Urothelium cell line (cell line): ENCODE measurements around the gene OR10AD1.

Source experiments
- DNase-seq: peaks from one replicate; pipeline ENCODE4 v3.0.0; 2011; ENCODE audit warnings: low spot score, mixed read lengths
- FAIRE-seq: peaks from 2 replicates; lab custom pipeline; 2011; peaks lifted over from hg19 to GRCh38; lab: Jason Lieb, UNC

The OR10AD1 gene

DNA sequence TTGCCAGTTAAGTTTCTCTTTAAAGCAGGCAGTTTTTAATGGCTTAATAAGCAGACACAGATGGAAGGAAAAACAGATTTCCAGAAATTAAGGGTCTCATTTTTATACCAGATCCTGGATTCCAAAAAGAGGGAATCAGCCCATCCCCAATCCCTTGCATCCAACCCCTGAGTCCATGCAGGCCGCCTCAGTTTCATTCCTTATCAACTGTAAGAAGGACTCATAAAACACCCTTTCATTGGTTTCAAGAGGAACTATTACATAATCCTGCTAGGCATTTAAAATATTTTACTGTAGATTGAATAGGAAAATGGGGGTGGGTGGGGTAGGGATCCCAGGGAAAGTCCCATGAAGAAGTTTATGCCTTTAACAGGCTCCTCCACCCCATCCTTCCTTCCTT lies 10.2 kb downstream of the OR10AD1 start:
- DNase-seq (no peak), FAIRE-seq (no peak)

GRCh38 chr12:48191096-48191495 lies 12.0 kb downstream of the OR10AD1 start:
- no peak for FAIRE-seq
- no peak for DNase-seq

DNA sequence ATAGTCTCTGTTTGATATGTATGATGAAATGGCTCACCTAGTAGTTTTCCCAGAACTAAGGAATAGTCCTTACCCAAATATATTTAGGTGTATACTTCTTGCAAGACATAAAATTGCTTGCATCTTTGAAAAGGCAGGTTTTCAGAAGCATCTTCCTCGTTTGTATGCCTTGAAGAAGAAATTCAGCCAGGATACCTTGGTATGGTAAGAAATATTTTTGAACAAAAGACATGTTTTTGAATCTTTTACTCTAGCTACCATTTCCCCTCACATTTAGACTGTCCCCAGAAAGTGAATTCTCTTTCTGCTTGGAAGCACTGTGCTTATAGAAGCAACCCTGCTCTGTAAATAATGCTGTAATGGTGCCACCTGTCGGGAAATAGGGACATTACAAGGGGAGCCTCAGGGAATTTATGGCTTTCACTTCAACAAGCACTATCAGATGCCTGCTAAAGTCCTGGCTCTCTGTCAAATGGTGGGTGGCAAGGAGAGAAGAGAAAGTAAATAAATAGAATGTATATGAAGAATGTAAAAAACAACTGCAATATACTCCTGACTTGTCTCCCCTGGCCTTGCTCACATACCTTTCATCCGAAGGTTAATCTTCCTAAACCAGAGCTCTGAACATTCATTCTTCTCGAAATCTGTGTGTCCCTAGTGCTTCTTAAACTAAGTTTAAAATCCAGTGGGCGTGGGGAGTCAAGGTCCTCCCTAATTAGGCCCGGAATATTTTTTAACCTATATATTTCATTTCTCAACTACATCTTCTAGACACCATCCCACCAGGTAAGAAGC lies 13.6 kb downstream of the OR10AD1 start:
- FAIRE-seq: no peak
- DNase-seq: peak; percentile 52

GRCh38 chr12:48187916-48188695 lies 15.0 kb downstream of the OR10AD1 start:
- DNase-seq: no peak
- FAIRE-seq: no peak

DNA sequence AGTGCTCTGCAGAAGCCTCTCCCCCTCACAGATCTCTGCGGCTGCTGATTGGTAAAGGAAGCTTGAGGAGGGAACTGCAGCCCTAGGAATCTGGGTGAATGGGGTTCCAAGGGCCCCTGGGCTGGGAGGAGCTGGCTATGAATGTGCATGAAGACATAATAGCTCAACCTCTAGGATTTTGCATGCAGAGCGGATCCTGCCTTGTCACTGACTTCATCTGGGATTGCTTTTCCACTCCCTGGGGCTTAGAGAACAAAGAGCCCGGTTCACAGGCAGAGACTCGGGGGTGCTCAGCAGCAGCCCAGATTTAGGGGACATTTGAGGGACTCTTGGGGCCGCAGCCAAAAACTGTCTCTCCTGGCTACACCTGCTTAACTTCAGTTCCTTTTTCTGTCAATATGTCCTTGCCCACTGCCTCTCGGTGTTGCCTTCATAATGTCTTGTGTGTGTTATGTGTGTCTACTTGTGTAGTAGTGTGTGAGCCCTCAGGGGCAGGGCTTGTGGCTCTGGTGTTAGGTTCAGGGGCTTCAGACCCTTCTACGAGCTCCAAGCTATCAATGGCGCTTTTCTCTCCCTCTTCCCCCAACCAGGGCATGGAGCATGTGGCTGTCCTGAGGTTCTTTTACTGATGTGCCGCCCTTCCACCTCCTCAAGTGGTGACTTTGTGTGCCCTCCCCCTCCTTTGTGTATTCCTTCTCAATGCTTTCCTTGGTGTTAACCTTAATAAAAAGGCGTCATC lies 17.7 kb downstream of the OR10AD1 start:
- FAIRE-seq (no peak), DNase-seq (no peak)

DNA sequence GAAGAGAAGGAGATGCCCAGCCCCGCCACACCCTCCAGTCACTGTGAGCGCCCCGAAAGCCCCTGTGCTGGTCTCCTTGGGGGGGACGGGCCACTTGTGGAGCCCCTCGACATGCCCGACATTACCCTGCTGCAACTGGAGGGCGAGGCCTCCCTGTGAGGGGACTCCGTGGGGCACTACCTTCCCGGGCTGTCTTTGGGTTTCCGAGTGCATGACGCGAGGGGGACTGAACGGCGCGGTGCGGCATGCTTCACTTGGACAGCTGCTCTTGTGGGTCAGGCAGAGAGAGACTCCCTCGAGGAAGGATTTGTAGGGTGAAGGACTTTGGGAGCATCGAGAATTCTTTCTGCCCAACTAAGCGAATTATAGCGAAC lies 18.6 kb downstream of the OR10AD1 start:
- DNase-seq: no peak
- no peak for FAIRE-seq

DNA sequence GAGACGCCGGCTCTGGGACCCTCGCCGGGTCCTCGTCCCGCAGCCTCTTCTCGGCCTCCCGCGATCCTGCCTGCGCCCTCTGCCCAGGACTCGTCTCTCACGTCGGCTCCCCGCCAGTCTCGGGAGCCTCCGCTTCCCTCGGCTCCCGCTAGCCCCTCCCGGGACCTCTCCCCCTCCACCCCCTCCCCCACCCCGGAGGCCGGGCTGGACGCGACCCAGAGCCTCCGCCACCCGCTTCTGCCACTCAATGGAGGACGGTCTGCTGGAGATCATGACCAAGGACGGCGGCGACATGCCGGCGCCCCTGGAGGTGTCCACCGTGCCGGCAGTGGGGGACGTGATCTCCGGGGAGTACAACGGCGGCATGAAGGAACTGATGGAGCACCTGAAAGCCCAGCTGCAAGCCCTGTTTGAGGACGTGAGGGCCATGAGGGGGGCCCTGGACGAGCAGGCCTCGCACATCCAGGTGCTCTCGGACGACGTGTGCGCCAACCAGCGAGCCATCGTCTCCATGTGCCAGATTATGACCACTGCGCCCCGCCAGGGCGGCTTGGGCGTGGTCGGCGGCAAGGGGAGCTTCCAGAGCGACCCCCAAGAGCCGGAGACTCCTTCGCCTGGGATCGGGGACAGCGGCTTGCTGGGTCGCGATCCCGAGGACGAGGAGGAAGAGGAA lies 19.1 kb downstream of the OR10AD1 start:
- no peak for DNase-seq
- no peak for FAIRE-seq

DNA sequence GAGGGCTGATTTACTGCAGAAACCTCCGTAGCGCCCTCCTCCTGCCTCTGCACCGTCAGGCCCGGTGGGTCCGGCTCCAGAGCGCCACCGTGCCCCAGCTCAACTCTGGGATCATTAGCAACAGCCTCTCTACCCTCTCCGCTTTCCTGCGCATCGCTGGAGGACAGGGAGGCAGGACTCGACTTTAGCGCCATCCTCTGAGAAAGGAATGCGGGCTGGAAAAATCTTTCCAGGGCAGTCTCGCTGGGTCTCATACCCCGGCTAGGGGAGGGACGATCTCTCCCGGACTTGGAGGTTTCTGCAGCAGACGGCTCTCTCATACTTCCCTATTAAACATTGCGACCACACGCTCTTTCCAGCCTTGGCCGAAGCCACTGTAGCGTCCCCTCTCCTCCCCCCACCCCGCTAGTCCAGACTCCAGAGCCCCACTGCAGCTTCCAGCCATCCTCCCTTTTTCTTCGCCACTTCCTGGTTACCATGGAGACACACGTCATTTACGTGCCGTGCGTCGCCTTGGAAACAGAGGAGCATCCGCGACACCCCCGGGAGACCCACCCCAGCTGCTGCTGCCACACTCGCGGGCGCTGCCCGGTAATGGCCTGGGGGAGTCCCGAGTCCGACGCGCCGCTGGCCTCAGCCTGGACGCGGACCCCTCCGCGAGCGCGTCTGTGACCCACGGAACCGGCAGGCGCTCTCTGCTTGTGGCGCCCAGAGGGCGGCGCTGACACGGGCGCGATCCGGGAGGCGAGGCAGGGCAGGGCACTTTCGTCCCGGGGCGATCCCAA lies 19.8 kb downstream of the OR10AD1 start, which contains the start of gene CCDC184:
TSS of gene CCDC184 (plus strand) at position 554 of the 785 bp plus-strand sequence. CDS start 479 bp downstream, outside the sequence.
- no peak for FAIRE-seq
- DNase-seq: peak; percentile 87

DNA sequence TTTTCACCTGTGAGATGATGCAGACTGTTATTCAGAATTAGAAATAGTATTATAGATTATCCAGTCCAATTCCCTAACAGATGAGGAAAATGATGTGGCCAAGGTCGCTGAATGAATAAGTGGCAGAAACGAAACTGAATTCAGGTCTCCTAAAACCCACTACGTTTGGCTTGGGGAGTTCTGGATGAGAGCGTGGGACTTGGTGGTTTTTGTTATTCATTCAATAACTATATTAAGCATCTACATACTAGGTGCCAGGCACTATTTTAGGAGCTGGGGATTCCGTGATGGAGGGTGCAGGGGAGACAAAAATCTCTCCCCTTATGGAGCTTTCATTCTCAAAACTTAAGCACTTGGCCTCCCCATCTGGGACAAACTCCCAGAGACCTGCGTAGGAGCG lies 20.5 kb downstream of the OR10AD1 start:
- no peak for DNase-seq
- FAIRE-seq: no peak

DNA sequence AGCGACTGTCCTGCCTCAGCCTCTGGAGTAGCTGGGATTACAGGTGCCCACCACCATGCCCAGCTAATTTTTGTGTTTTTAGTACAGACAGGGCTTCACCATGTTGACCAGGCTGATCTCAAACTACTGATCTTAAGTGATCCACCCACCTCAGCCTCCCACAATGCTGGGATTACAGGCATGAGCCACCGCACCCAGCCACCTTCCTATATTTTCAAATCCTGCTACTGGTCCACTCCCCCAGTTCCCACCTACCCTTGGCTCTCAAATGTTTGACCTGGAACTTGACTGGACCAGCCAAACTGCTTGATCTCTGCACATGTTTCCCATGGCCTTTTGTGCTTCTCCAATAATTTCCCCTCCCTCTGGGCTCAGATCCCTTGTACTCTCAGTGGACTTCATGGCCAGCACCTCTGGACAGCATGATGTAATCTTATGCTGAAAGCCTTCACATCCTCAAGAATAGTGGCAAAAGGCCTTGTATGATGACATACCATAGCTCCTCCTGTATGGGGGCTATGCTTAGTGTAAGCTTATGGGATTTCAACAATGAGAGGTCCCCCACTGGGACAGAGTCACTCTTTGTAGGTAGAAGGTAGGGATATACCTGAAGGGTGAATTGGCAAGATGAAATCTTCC lies 22.1 kb downstream of the OR10AD1 start:
- DNase-seq (no peak), FAIRE-seq (no peak)

GRCh38 chr12:48180424-48180823 lies 22.7 kb downstream of the OR10AD1 start:
- DNase-seq: no peak
- no peak for FAIRE-seq

DNA sequence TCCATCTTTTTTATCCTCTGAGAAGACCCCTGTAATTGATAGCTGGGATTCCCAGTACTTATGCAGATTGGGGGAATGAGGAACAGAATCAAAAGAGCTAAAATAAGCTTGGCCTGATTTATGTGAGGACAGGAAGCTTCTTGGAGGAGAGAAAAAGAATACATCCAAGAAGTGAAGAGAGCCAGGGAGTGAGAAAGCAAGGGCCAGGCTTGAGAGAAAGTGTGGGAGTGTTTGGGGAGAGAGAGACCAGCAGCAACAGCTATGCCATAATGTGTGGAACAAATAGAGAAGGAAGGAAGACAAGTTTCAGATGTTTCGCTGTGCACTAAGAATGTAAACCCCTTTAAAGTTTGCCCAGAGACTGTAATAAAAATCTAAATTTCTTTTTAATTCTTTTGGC lies 23.6 kb downstream of the OR10AD1 start:
- FAIRE-seq (no peak), DNase-seq (no peak)

GRCh38 chr12:48177982-48178381 lies 25.1 kb downstream of the OR10AD1 start:
- FAIRE-seq: no peak
- DNase-seq: no peak

- FAIRE-seq (no peak), DNase-seq (no peak)
Observed at GRCh38 chr12:48176417-48176751, 26.7 kb downstream of the OR10AD1 start.

GRCh38 chr12:48175613-48176416 lies 27.3 kb downstream of the OR10AD1 start:
- FAIRE-seq (no peak), DNase-seq (no peak)

DNA sequence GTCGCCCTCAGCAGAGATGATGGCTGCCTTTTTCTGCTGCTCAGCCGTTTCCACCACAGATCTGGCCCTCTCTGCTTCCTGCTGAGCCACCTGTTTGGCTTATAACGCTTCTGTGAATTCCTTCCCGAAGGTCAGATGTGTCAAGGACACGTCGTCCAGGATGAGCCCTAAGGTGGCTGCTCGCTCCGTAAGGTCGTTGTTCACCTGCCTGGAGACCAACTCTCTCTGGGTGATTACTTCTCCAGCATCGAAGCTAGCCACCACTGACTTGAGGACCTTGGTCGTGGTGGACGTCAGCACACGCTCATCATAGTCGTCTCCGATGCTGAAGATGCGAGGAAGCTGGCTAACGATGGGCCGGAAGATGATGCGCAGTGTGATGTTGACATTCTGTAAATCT lies 34.1 kb downstream of the OR10AD1 start:
- FAIRE-seq (no peak), DNase-seq (no peak)

DNA sequence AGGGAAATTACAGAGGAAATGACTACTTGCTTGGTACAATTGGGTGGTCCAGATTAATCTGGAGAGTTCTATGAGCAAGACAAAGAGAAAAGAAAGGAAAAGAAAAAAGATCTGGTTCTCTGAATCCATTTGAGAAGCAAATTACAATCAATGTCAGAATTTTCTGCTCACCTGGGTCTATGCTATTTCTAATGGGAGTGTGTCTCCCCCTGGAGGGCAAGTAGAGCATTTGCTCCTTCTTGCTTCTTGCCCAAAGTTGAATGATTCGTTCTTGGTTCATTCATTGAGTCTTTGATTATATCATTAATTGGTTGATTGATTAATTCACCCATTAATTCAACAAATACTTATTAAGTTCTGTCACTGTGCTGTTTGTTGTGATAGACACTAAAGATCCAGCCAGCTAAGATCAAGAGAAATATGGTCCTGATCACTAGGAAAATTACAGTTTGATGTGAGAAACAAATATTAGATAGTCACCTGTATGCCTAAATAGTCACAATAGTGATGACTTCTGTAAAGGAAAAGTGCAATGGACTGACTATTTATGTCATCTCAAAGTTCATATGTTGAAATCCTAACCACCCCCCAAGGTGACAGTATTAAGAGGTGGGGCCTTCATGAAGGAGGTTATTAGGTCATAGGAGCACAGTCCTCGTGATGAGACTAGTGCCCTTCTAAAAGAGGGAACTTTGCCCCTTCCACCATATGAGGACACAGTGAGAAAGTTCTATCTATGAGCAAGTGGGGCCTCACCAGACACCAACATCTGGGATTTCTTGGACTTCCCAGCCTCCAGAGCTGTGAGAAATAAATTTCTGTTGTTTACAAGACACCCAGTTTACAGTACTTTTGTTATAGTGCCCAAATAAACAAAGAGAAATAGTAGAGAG lies 37.8 kb downstream of the OR10AD1 start:
- peak; percentile 53 for DNase-seq
- peak; percentile 35 for FAIRE-seq

GRCh38 chr12:48164451-48164850 lies 38.6 kb downstream of the OR10AD1 start:
- FAIRE-seq: no peak
- no peak for DNase-seq
